ENCODE results near the gene HEXD.

The HEXD gene

DNA sequence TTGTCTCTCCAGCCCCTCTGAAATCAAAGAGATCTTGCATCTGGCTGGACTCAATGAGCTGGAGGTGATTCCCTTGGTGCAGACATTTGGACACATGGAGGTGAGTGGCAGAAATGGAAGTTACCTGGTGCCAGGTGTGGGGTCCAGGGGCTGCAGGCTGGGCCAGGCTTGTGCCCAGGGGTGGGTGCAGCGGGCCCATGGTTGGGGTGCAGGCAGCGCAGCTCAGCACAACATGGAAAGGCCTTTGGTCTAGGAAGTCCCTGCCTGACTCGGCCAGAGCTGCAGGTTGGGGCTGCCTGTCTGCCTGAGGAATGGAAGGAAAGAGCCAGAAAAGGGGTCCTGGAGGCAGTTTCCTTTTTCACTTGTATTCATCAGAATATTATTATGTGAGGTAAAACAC is 10.4 kb downstream of the HEXD start:
- no peaks in the 10 kb centered on the region for H3K4me1 ChIP-seq (ENCODE audit: control insufficient read depth, insufficient read depth, low read length)
- ChIA-PET CTCF (interaction anchor here (0.7 kb wide), 1 partner anchor 225 kb away, joined by 3 read pairs; no protein-coding TSS in a partner anchor), POLR2A (interaction anchor here (0.6 kb wide), 1 partner anchor 115 kb away, joined by 4 read pairs; no protein-coding TSS in a partner anchor)
- no peak overlapping the region for H3K4me3 ChIP-seq (ENCODE audit: low read depth, low read length)
- no peaks in the 10 kb centered on the region for H3K9me3 ChIP-seq (ENCODE audit: control insufficient read depth, insufficient read depth, low read depth, low read length)
- no peak for TF ChIP-seq KLF9 (tag by site-specific recombination; IDR thresholded peaks at IDR 0.05; ENCODE audit: low read depth)
- TF ChIP-seq ZNF548 (tag by site-specific recombination; IDR thresholded peaks at IDR 0.05) = no peak
- no peak for TF ChIP-seq MYNN (tag by site-specific recombination; IDR thresholded peaks at IDR 0.05; ENCODE audit: borderline replicate concordance)
- TF ChIP-seq, protein P1, sequence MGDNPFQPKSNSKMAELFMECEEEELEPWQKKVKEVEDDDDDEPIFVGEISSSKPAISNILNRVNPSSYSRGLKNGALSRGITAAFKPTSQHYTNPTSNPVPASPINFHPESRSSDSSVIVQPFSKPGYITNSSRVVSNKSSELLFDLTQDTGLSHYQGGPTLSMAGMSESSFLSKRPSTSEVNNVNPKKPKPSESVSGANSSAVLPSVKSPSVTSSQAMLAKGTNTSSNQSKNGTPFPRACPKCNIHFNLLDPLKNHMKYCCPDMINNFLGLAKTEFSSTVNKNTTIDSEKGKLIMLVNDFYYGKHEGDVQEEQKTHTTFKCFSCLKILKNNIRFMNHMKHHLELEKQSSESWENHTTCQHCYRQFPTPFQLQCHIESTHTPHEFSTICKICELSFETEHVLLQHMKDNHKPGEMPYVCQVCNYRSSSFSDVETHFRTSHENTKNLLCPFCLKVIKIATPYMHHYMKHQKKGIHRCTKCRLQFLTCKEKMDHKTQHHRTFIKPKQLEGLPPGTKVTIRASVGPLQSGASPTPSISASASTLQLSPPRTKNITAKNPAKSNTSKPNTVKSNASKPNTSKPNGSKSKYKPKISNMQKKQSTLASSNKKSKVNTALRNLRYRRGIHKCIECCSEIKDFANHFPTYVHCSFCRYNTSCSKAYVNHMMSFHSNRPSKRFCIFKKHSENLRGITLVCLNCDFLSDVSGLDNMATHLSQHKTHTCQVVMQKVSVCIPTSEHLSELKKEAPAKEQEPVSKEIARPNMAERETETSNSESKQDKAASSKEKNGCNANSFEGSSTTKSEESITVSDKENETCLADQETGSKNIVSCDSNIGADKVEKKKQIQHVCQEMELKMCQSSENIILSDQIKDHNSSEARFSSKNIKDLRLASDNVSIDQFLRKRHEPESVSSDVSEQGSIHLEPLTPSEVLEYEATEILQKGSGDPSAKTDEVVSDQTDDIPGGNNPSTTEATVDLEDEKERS (tag by site-specific recombination; IDR thresholded peaks at IDR 0.05) = no peak
- TF ChIP-seq ZNF791 (tag by site-specific recombination; IDR thresholded peaks at IDR 0.05) = no peak
- TF ChIP-seq, protein P2, sequence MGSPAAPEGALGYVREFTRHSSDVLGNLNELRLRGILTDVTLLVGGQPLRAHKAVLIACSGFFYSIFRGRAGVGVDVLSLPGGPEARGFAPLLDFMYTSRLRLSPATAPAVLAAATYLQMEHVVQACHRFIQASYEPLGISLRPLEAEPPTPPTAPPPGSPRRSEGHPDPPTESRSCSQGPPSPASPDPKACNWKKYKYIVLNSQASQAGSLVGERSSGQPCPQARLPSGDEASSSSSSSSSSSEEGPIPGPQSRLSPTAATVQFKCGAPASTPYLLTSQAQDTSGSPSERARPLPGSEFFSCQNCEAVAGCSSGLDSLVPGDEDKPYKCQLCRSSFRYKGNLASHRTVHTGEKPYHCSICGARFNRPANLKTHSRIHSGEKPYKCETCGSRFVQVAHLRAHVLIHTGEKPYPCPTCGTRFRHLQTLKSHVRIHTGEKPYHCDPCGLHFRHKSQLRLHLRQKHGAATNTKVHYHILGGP (tag by site-specific recombination; IDR thresholded peaks at IDR 0.05) = no peak
- no peak for TF ChIP-seq ZNF184 (tag by site-specific recombination; IDR thresholded peaks at IDR 0.05)
- TF ChIP-seq OSR2 (tag by site-specific recombination; IDR thresholded peaks at IDR 0.05) = no peak
- peak overlapping the region; percentile 24; the same call in 1 of the 2 replicates for H3K27ac ChIP-seq (ENCODE audit: extremely low read depth, low read depth, low read length)
- peaks cover 1 to 4% of the 10 kb centered on the region in 2 experiments; a peak in 2 of 3 replicates for H3K36me3 ChIP-seq (ENCODE audit: control insufficient read depth in 2 of 2, insufficient read depth in 1 of 2, low read length in 2 of 2)

DNA sequence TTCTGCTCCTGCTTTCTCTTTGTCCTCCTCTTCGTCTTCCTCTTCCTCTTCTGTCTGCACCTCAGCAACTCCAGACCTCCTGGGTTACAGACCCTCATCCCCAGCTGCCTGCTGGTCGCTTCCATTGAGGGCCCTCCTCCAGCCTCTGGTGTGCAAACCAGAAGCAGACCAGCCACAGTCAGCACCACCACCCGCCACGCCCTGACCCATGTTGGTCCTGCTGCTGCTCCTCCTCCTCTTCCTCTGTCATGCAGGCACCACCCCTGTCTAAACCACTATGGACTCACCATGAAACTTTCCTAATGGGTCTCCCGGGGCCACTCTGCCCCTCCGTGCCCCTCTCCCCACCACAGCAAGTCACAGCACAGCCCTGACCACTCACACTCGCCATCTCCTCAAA is 11.7 kb downstream of the HEXD start:
- H3K4me3 ChIP-seq (ENCODE audit: low read depth, low read length) = no peak overlapping the region
- no peaks in the 10 kb centered on the region for H3K4me1 ChIP-seq (ENCODE audit: control insufficient read depth, insufficient read depth, low read length)
- H3K27ac ChIP-seq (ENCODE audit: extremely low read depth, low read depth, low read length) = no peak overlapping the region
- no peaks in the 10 kb centered on the region for H3K9me3 ChIP-seq (ENCODE audit: control insufficient read depth, insufficient read depth, low read depth, low read length)
- POLR2A ChIA-PET = no interaction called here
- peaks cover 4 to 6% of the 10 kb centered on the region in 2 experiments; a peak in 2 of 3 replicates for H3K36me3 ChIP-seq (ENCODE audit: control insufficient read depth in 2 of 2, insufficient read depth in 1 of 2, low read length in 2 of 2)
- CTCF ChIA-PET = no interaction called here
- TF ChIP-seq ZNF585B (tag by site-specific recombination; IDR thresholded peaks at IDR 0.05) = no peak
- TF ChIP-seq ZNF214 (tag by site-specific recombination; IDR thresholded peaks at IDR 0.05; ENCODE audit: borderline replicate concordance) = no peak
- TF ChIP-seq ZNF610 (tag by site-specific recombination; IDR thresholded peaks at IDR 0.05; ENCODE audit: borderline replicate concordance) = no peak
- no peak for TF ChIP-seq ZNF354C (tag by site-specific recombination; IDR thresholded peaks at IDR 0.05; ENCODE audit: borderline replicate concordance, low read depth)
- TF ChIP-seq RBAK (tag by site-specific recombination; IDR thresholded peaks at IDR 0.05) = no peak
- TF ChIP-seq, protein P3, sequence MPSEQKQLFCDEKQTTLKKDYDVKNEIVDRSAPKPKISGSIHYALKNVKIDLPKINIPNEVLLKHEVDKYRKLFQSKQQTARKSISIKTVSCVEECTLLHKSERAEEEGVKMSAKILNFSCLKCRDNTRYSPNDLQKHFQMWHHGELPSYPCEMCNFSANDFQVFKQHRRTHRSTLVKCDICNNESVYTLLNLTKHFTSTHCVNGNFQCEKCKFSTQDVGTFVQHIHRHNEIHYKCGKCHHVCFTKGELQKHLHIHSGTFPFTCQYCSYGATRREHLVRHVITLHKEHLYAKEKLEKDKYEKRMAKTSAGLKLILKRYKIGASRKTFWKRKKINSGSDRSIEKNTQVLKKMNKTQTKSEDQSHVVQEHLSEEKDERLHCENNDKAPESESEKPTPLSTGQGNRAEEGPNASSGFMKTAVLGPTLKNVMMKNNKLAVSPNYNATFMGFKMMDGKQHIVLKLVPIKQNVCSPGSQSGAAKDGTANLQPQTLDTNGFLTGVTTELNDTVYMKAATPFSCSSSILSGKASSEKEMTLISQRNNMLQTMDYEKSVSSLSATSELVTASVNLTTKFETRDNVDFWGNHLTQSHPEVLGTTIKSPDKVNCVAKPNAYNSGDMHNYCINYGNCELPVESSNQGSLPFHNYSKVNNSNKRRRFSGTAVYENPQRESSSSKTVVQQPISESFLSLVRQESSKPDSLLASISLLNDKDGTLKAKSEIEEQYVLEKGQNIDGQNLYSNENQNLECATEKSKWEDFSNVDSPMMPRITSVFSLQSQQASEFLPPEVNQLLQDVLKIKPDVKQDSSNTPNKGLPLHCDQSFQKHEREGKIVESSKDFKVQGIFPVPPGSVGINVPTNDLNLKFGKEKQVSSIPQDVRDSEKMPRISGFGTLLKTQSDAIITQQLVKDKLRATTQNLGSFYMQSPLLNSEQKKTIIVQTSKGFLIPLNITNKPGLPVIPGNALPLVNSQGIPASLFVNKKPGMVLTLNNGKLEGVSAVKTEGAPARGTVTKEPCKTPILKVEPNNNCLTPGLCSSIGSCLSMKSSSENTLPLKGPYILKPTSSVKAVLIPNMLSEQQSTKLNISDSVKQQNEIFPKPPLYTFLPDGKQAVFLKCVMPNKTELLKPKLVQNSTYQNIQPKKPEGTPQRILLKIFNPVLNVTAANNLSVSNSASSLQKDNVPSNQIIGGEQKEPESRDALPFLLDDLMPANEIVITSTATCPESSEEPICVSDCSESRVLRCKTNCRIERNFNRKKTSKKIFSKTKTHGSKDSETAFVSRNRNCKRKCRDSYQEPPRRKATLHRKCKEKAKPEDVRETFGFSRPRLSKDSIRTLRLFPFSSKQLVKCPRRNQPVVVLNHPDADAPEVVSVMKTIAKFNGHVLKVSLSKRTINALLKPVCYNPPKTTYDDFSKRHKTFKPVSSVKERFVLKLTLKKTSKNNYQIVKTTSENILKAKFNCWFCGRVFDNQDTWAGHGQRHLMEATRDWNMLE (tag by site-specific recombination; conservative IDR thresholded peaks at IDR 0.05; ENCODE audit: low read depth) = no peak
- TF ChIP-seq ZNF501 (tag by site-specific recombination; IDR thresholded peaks at IDR 0.05) = no peak
- no peak for TF ChIP-seq ZNF623 (tag by site-specific recombination; IDR thresholded peaks at IDR 0.05)
- no peak for TF ChIP-seq HOXD13 (CRISPR knock-in tag; IDR thresholded peaks at IDR 0.05; ENCODE audit: borderline replicate concordance)
- no peak for TF ChIP-seq REPIN1 (tag by site-specific recombination; IDR thresholded peaks at IDR 0.05; ENCODE audit: low read depth)
- TF ChIP-seq ZNF221 (tag by site-specific recombination; IDR thresholded peaks at IDR 0.05; ENCODE audit: borderline replicate concordance) = no peak
- TF ChIP-seq, protein P4, sequence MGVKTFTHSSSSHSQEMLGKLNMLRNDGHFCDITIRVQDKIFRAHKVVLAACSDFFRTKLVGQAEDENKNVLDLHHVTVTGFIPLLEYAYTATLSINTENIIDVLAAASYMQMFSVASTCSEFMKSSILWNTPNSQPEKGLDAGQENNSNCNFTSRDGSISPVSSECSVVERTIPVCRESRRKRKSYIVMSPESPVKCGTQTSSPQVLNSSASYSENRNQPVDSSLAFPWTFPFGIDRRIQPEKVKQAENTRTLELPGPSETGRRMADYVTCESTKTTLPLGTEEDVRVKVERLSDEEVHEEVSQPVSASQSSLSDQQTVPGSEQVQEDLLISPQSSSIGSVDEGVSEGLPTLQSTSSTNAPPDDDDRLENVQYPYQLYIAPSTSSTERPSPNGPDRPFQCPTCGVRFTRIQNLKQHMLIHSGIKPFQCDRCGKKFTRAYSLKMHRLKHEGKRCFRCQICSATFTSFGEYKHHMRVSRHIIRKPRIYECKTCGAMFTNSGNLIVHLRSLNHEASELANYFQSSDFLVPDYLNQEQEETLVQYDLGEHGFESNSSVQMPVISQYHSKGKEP (tag by site-specific recombination; IDR thresholded peaks at IDR 0.05) = no peak
- no peak for TF ChIP-seq ZNF350 (tag by site-specific recombination; IDR thresholded peaks at IDR 0.05)
- no peak for TF ChIP-seq ZBTB48 (tag by site-specific recombination; IDR thresholded peaks at IDR 0.05)
- TF ChIP-seq ZNF239 (tag by site-specific recombination; IDR thresholded peaks at IDR 0.05) = no peak
- TF ChIP-seq ZNF292 (tag by site-specific recombination; IDR thresholded peaks at IDR 0.05; ENCODE audit: borderline replicate concordance, low read depth) = no peak
